Activated T-helper 17 cell treated with anti-CD3 and anti-CD28 coated beads, Interleukin-2, amount 50 U/mL, for 72 hours (primary cell): Measurements from ENCODE around the gene TAF11L3. TPM values are rescaled to one million over a fixed set of nuclear protein-coding genes. Genes with fewer than 3 reads are reported as not detected.
"Not testable (repeated sequence)": the region's sequence is repeated elsewhere in the genome, so short reads cannot be mapped to it uniquely, and the experiment has no call there.

Experiments used
- ATAC-seq: fragments of 150-1000 bp; cut with Tn5 transposase; replicated peaks from 2 replicates; pipeline ENCODE4 v1.10.0; 2021; ENCODE audit warnings: mild to moderate bottlenecking, moderate library complexity
- H3K27ac Mint-ChIP-seq: one replicate; pipeline ENCODE4 v1.8.0; 2022; ENCODE audit warnings: mixed read lengths
- H3K27me3 Mint-ChIP-seq: one replicate; pipeline ENCODE4 v1.8.0; 2022; ENCODE audit warnings: mixed read lengths
- H3K36me3 Mint-ChIP-seq: one replicate; pipeline ENCODE4 v1.8.0; 2022; ENCODE audit warnings: low read depth, mild to moderate bottlenecking, mixed read lengths
- H3K4me1 Mint-ChIP-seq: one replicate; pipeline ENCODE4 v1.8.0; 2022; ENCODE audit warnings: mixed read lengths
- H3K4me3 Mint-ChIP-seq: one replicate; pipeline ENCODE4 v1.8.0; 2022; ENCODE audit warnings: mild to moderate bottlenecking, mixed read lengths
- H3K9me3 Mint-ChIP-seq: one replicate; pipeline ENCODE4 v1.8.0; 2022; ENCODE audit warnings: mixed read lengths
- total RNA-seq, 2 donors: library from RNA; stranded (reverse); gene quantifications; one replicate each; pipeline ENCODE4 v1.2.3, GENCODE V29; 2022

Gene TAF11L3
- total RNA-seq: not detected

- not testable (repeated sequence) for H3K36me3 Mint-ChIP-seq, H3K4me3 Mint-ChIP-seq, H3K27ac Mint-ChIP-seq, H3K9me3 Mint-ChIP-seq, H3K27me3 Mint-ChIP-seq, H3K4me1 Mint-ChIP-seq, ATAC-seq
These were observed at the start of gene TAF11L3 for GRCh38 chr5:17518067-17518466. Gene TAF11L3 (plus strand): TSS chr5:17518367.

DNA sequence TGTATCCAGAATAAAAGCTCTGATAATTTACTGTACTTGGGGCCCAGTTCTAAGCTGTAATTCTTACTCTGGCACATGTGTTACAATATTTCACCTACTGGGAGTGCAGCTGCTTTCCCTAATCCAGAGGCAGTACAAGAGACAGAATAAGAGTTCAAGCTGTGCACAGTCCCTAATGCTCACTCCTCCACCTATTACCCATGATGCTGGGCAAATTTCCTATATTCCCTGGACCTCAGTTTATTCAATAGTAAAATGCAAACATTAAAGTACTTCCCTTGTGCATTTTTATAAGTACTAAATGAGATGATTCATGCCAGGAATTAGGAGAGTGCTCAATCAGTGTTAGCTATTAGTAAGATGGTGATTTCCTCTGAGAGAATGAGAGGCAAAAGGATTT is 48.1 kb upstream of the TAF11L3 start:
- no peak for ATAC-seq
- Mint-ChIP-seq H3K9me3 (no peaks in the 10 kb centered on the region), H3K36me3 (no peaks in the 10 kb centered on the region), H3K27me3 (no peaks in the 10 kb centered on the region), H3K27ac (no peak overlapping the region), H3K4me3 (no peak overlapping the region), H3K4me1 (no peaks in the 10 kb centered on the region)

GRCh38 chr5:17475064-17475463 is 43.1 kb upstream of the TAF11L3 start:
- not testable (repeated sequence) for H3K9me3 Mint-ChIP-seq, H3K4me3 Mint-ChIP-seq, H3K36me3 Mint-ChIP-seq, H3K27ac Mint-ChIP-seq, H3K27me3 Mint-ChIP-seq, ATAC-seq, H3K4me1 Mint-ChIP-seq

DNA sequence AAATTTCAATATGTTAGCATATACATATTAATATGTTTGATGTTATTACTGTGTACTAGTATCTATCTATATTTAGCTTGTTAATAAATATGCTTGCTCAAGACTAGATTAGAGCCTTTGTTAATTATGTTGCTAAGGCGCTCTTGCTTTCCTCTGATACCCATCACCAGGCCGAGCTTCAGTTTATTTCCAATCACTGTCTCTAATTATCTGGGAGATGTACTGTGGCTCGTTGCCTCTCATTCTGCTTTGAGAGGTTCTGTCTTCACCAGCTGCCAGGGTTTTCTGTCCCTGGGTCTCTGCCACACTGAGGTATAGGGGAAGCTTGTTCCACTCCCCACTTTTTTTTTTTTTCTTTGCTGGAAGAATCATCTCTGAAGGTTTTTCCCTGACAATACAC is 41.1 kb upstream of the TAF11L3 start:
- Mint-ChIP-seq H3K4me1 (no peaks in the 10 kb centered on the region), H3K36me3 (no peaks in the 10 kb centered on the region), H3K9me3 (no peaks in the 10 kb centered on the region), H3K4me3 (no peak overlapping the region), H3K27me3 (no peaks in the 10 kb centered on the region), H3K27ac (no peak overlapping the region)
- ATAC-seq: no peak

DNA sequence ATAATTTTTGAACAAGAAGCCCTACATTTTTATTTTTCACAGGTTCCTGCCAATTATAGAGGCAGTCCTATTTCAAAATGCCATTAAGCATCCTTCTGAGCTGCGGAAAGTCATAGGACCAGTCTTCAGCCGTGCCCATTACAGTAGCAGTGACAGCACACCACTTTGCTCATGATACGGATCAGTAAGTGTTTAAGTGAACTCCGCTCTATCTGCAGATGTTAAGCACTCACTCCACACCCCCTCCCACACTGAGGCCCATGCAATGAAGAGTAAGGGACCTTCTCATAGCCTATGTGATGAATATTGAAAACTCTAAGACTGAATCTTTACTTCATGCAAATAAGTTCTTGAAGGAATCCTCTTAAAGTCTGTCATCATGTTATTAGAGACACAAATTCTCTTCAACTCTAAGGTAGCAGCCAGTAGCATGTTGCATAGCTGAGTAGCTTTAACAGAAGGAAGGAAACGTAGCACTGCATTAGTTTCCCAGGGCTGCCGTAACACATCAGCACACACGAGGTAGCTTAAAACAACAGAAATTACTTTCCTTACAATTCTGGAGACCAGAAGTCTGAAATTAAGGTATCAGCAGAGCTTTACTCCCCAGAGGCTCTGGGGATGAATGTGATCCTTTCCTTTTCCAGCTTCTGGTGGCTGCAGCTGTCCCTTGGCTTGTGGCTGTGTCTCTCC is 40.4 kb upstream of the TAF11L3 start:
- Mint-ChIP-seq H3K27me3 (no peaks in the 10 kb centered on the region), H3K36me3 (no peaks in the 10 kb centered on the region), H3K27ac (no peak overlapping the region), H3K4me1 (no peaks in the 10 kb centered on the region), H3K4me3 (no peak overlapping the region), H3K9me3 (no peaks in the 10 kb centered on the region)
- ATAC-seq: no peak

DNA sequence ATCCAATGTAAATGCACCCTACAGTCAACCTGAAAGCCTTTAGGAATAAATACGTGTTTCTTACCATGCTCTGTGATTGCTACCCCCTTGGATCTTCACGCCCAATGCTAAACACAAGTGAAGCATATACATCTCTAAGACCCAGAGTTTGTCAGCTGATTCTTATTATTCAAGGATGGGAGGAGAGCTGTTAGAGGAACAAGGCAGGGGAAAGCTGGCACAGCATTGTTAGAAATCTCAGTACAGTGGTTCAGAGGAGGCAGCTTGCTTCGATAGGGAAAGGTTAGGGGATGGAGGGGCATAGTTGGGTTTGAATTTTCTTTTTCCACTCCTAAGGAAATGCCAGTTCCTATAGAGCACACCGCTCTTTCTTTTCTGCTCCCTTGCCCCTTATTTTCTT is 36.8 kb upstream of the TAF11L3 start:
- Mint-ChIP-seq H3K27ac (no peak overlapping the region), H3K27me3 (no peaks in the 10 kb centered on the region)

DNA sequence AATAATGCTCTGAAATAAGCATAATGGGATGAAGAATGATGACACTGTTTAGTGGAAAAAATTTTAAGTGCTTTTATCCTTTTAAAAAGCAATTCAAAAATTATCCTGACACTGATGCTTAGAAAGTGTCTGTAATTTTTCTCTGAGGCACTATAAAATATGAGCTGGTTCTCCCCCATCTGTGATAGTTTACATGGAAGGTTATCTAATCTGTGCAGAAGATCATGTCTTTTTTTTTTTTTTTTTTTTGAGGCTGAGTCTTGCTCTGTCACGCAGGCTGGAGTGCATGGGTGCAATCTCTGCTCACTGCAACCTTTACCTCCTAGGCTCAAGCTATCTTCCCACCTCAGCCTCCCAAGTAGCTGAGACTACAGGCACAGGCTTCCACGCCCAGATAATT is 35.4 kb upstream of the TAF11L3 start:
- Mint-ChIP-seq H3K27ac (no peak overlapping the region), H3K27me3 (no peaks in the 10 kb centered on the region), H3K4me1 (no peaks in the 10 kb centered on the region), H3K36me3 (no peaks in the 10 kb centered on the region), H3K9me3 (no peaks in the 10 kb centered on the region), H3K4me3 (no peak overlapping the region)
- ATAC-seq: no peak

More for the DNA sequence above, 36.8 kb upstream of the TAF11L3 start:
- H3K36me3 Mint-ChIP-seq: no peaks in the 10 kb centered on the region
- H3K4me3 Mint-ChIP-seq: no peak overlapping the region
- no peaks in the 10 kb centered on the region for H3K9me3 Mint-ChIP-seq
- no peaks in the 10 kb centered on the region for H3K4me1 Mint-ChIP-seq
- ATAC-seq: no peak

DNA sequence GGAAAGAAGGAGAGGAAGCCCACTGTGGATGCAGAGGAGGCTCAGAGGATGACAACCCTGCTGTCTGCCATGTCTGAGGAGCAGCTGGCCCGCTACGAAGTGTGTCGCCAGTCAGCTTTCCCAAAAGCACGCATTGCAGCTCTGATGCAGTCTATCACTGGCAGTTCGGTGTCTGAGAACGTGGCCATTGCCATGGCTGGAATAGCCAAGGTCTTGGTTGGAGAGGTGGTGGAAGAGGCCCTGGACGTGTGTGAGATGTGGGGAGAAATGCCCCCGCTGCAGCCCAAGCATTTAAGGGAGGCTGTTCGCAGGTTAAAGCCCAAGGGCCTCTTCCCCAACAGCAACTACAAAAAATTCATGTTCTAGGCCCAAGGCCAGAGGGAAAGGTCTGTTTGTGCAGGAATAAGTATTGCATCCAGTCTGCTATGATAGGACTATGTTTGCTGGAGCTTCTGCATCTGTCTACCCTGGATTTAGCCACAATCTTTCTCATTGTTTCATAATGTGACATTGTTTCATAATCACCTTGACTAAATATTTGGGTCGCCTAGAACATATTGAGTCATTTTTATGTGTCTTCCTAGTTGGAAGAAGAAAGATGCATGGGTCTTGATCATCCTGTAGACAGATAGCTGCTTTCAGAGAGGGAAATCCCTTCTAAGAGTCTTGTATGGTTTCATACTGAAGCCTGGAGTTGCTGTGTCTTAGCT is 31.5 kb upstream of the TAF11L3 start:
- not testable (repeated sequence) for H3K4me1 Mint-ChIP-seq, H3K4me3 Mint-ChIP-seq, H3K9me3 Mint-ChIP-seq, H3K36me3 Mint-ChIP-seq, H3K27ac Mint-ChIP-seq, ATAC-seq, H3K27me3 Mint-ChIP-seq

DNA sequence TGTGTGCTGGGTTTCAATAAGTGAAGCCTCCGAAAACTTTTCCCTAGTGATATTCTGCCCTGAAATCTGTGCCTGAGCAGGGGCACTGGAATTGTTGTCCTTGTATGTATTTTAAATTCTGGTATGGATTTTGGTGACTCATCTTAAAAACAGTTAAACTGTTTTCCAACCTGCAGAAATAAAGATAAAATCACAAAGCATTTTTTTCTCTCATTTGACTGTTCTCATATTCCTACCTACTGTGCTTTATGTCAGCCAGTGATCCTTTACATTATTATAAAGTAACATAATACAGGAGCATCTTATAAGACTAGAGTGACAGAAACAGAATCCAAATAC is 31.0 kb upstream of the TAF11L3 start:
- no peaks in the 10 kb centered on the region for H3K4me1 Mint-ChIP-seq

DNA sequence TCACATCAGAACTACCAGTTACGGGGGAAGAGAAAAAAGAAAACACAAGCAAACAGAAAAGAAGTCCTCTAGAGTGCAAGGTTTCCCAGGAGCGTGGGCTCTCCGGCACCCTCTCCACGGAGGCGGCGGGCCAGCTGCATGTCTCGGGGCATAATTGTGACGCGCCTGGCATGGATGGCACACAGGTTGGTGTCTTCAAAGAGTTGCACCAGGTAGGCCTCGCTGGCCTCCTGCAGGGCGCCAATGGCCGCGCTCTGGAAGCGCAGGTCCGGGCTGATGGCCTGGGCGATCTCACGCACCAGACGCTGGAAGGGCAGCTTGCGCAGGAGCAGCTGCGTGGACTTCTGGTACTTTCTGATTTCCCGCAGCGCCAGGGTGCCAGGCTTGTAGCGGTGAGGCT is 26.9 kb upstream of the TAF11L3 start:
- H3K27ac Mint-ChIP-seq, H3K27me3 Mint-ChIP-seq, H3K4me3 Mint-ChIP-seq, ATAC-seq, H3K4me1 Mint-ChIP-seq, H3K9me3 Mint-ChIP-seq, H3K36me3 Mint-ChIP-seq: not testable (repeated sequence)

More for the DNA sequence above, 31.0 kb upstream of the TAF11L3 start:
- no peaks in the 10 kb centered on the region for H3K9me3 Mint-ChIP-seq
- H3K4me3 Mint-ChIP-seq: no peak overlapping the region
- ATAC-seq: no peak
- no peaks in the 10 kb centered on the region for H3K27me3 Mint-ChIP-seq
- H3K27ac Mint-ChIP-seq: no peak overlapping the region
- no peaks in the 10 kb centered on the region for H3K36me3 Mint-ChIP-seq

DNA sequence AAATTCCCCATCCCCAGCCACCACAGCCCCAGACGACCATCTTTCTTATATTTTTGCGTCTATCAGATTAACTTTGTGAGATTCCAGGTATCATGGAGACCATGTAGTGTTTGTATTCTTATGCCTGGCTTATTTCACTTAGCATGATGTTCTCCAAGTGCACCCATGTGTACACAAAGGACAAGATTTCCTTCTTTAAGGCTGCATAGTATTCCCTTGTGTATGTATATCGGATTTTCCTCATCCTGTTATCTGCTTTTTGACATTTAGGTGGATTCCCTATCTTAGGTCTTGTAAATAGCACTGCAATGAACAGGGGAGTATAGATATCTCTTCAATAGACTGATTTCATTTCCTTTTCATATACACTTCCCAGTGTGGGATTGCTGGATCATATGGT is 25.4 kb upstream of the TAF11L3 start:
- H3K4me3 Mint-ChIP-seq: no peak overlapping the region

GRCh38 chr5:17497446-17497845 is 20.7 kb upstream of the TAF11L3 start:
- H3K4me1 Mint-ChIP-seq: no peaks in the 10 kb centered on the region
- H3K4me3 Mint-ChIP-seq: no peak overlapping the region
- H3K27me3 Mint-ChIP-seq: peaks cover 3% of the 10 kb centered on the region
- no peak overlapping the region for H3K27ac Mint-ChIP-seq
- ATAC-seq: no peak
- H3K9me3 Mint-ChIP-seq: peaks cover 4% of the 10 kb centered on the region
- no peaks in the 10 kb centered on the region for H3K36me3 Mint-ChIP-seq

More for the DNA sequence above, 25.4 kb upstream of the TAF11L3 start:
- Mint-ChIP-seq H3K36me3 (no peaks in the 10 kb centered on the region), H3K9me3 (no peaks in the 10 kb centered on the region), H3K27me3 (no peaks in the 10 kb centered on the region), H3K4me1 (no peaks in the 10 kb centered on the region), H3K27ac (no peak overlapping the region)
- ATAC-seq: no peak

DNA sequence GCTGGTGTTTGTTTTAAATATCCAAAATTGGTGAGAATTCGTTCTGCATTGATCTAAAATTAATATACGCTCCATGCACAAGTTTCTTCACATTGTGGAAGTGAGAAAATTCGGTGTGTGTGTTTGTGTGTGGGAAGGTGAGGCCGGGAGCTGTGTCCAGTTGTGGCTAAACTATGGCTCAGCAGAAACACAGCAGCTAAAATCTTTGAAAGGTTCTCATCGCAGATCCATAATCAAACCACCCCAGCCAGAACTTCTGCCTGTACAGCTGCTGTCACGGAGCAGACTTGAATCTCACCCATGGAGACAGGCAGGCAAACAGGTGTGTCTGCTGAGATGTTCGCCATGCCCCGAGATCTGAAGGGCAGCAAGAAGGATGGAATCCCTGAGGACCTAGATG is 20.2 kb upstream of the TAF11L3 start, which contains the start of gene TAF11L2:
TAF11L2 (plus strand) TSS at position 301 of the 400 bp plus-strand sequence.
- H3K27ac Mint-ChIP-seq: not testable (repeated sequence)

GRCh38 chr5:17511775-17512325 is 6.3 kb upstream of the TAF11L3 start:
- Mint-ChIP-seq H3K36me3 (no peaks in the 10 kb centered on the region), H3K4me3 (no peak overlapping the region), H3K27me3 (no peaks in the 10 kb centered on the region), H3K4me1 (no peaks in the 10 kb centered on the region), H3K27ac (no peak overlapping the region), H3K9me3 (peaks cover 9% of the 10 kb centered on the region)
- no peak for ATAC-seq

More for the DNA sequence above, 20.2 kb upstream of the TAF11L3 start, which contains the start of gene TAF11L2:
- H3K27me3 Mint-ChIP-seq, H3K4me1 Mint-ChIP-seq, ATAC-seq, H3K4me3 Mint-ChIP-seq, H3K36me3 Mint-ChIP-seq, H3K9me3 Mint-ChIP-seq: not testable (repeated sequence)

- not testable (repeated sequence) for H3K4me1 Mint-ChIP-seq, ATAC-seq, H3K9me3 Mint-ChIP-seq, H3K27ac Mint-ChIP-seq, H3K4me3 Mint-ChIP-seq, H3K36me3 Mint-ChIP-seq, H3K27me3 Mint-ChIP-seq
These were observed 641 bp upstream of the TAF11L3 start for GRCh38 chr5:17517526-17517925.
